ENCODE data around the gene MICU1.
"Not testable (repeated sequence)": the region's sequence is repeated elsewhere in the genome, so short reads cannot be mapped to it uniquely, and the experiment has no call there.

The MICU1 gene

GRCh38 chr10:72375585-72375984, 250.3 kb downstream of the MICU1 start:
- no peak for DNase-seq

- DNase-seq, result no peak
Measured at GRCh38 chr10:72375173-72375572, 250.7 kb downstream of the MICU1 start.

- no peak for DNase-seq
Measured at GRCh38 chr10:72370201-72370722, 255.6 kb downstream of the MICU1 start.

- no peak for DNase-seq
Measured at GRCh38 chr10:72367301-72367960, 258.4 kb downstream of the MICU1 start.

GRCh38 chr10:72365106-72365895, 260.6 kb downstream of the MICU1 start:
- DNase-seq, result no peak

- peak; percentile 80 for DNase-seq
Measured at GRCh38 chr10:72364239-72364777, 261.6 kb downstream of the MICU1 start.

- DNase-seq, result no peak
Measured at GRCh38 chr10:72356987-72357386, 268.9 kb downstream of the MICU1 start.

GRCh38 chr10:72356115-72356514, 269.8 kb downstream of the MICU1 start:
- DNase-seq, result no peak

- no peak for DNase-seq
Measured at GRCh38 chr10:72355214-72355555, 270.7 kb downstream of the MICU1 start.

- peak; percentile 89 for DNase-seq
Measured at GRCh38 chr10:72354356-72355213, 271.3 kb downstream of the MICU1 start, which contains the start of gene DNAJB12. Gene DNAJB12, minus strand, starts transcription at chr10:72354919. Its CDS starts 22 bp downstream, at chr10:72354897.

GRCh38 chr10:72353965-72354355, 271.9 kb downstream of the MICU1 start:
- no peak for DNase-seq

- DNase-seq, result no peak
Measured at GRCh38 chr10:72353028-72353964, 272.6 kb downstream of the MICU1 start.

- no peak for DNase-seq
Measured at GRCh38 chr10:72351479-72351878, 274.4 kb downstream of the MICU1 start.

- no peak for DNase-seq
Measured at GRCh38 chr10:72349438-72349837, 276.4 kb downstream of the MICU1 start.

GRCh38 chr10:72348282-72348681, 277.6 kb downstream of the MICU1 start:
- no peak for DNase-seq

GRCh38 chr10:72346117-72346516, 279.8 kb downstream of the MICU1 start:
- not testable (repeated sequence) for DNase-seq

- DNase-seq, result peak; percentile 14
Measured at GRCh38 chr10:72344932-72345331, 280.9 kb downstream of the MICU1 start.

GRCh38 chr10:72342911-72343310, 283.0 kb downstream of the MICU1 start:
- DNase-seq, result no peak

- peak; percentile 20 for DNase-seq
Measured at GRCh38 chr10:72340510-72341261, 285.2 kb downstream of the MICU1 start.

- DNase-seq, result no peak
Measured at GRCh38 chr10:72338180-72338579, 287.7 kb downstream of the MICU1 start.

GRCh38 chr10:72337722-72338121, 288.2 kb downstream of the MICU1 start:
- DNase-seq, result no peak
